HG03103 (cell line): ENCODE measurements around the gene KCNH8.
A peak's percentile ranks its signal among the peaks of the same experiment; 100 is the strongest.

Experiments
- ATAC-seq: cut with Tn5 transposase; IDR thresholded peaks from one replicate; pipeline ENCODE4 v1.9.1; 2021; ENCODE audit warnings: low read depth; ENCODE audit not compliant: unreplicated experiment

KCNH8 gene

GRCh38 chr3:19467761-19468160, 319.5 kb downstream of the KCNH8 start:
- no peak for ATAC-seq

GRCh38 chr3:19471138-19471537, 322.8 kb downstream of the KCNH8 start:
- ATAC-seq = no peak

GRCh38 chr3:19473971-19474580, 325.8 kb downstream of the KCNH8 start:
- no peak for ATAC-seq

DNA sequence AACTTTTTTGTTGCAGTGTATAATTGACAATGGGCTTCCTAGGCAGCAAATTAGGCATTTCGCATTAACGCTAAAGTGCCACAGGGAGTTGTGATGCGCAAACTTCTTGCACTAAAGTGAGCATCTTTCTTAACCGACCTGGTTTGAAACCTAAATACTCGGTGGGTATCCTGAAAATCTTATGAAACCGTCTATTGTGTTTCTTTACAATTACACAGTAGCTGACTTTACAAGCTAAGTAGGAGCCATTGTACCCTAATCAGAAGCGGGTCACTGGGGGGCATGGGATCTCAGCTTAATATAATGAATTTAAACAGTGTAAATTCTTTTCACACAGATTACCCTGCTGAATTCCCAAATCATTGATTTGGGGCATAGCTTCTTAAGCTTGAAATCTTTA, 328.0 kb downstream of the KCNH8 start:
- no peak for ATAC-seq

DNA sequence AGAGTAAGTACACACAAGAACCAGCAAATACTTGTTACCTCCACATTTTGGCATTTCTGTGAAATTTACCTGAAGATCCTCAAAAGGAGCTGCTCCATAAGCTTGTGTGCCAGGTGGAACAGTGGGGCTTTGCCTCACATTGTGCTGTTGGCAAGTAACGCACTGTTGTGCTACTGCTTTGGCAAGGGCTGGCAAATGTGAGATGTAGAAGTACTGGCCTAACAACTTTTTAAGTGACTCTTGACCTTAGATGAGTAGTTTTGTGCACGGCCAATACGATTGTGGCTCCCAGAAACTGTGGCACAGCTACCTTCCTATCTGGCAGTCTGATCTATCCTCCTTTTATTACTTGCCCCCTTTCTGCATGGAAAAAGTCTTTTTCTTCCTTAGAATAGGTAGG, 337.0 kb downstream of the KCNH8 start:
- no peak for ATAC-seq

DNA sequence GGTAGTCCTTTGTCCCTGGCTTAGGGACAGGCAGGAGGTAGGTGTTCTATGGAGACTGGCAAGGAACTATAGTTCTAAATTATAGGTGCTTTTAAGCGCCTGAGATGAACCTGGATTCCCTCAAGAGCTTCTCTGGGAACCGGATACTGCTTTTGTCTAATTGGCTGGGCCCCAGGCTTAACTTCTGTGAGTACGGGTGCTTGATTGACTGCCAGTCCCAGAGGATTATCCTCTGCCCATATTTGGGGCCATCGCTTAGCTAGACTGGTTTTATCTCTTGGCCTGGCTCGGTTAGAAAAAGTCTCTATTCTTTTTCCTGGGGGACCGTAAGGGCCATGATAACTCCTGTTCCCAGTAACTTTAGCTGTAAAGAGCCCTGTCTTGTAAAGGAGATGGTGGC, 339.1 kb downstream of the KCNH8 start:
- ATAC-seq = no peak

DNA sequence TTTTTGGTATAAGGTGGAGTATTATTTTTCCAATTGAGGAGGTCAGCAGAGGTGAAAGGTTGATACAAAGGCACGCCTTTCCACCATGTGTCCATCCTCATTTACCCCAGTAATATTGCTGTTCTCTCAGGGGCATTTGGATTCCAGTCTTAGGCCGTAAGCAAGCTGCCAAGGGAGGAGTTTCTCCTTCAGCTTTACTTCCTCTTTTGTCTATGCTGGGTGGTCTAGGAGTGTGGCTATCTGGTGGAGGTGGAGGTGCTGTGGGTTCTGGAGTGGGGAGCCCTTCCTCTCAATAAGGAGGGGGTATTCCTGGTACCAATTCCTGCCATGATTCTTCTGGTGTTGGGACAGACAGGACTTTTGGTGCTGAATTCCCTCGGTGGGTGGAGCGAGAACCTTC, 340.6 kb downstream of the KCNH8 start:
- ATAC-seq = no peak

GRCh38 chr3:19489936-19490335, 341.6 kb downstream of the KCNH8 start:
- no peak for ATAC-seq

DNA sequence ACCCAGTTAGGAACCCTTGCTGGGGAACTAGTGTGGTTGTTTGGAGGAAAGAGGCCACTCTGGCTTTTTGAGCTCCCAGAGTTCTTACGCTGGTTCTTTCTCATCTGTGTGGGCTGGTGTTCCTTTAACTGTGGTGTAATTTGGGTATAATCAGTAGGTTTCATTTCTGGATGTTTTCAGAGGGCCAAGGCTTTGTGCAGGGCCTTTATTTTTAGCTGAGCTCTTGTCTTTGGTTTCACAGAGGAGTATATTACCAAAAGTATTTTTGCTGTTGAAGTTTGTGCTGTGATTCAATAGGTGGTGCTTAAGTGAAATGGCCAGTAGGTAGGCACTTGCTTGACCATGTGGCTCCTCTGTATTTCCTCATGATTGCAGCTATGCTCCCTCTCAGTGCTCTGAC, 357.9 kb downstream of the KCNH8 start:
- ATAC-seq = no peak

DNA sequence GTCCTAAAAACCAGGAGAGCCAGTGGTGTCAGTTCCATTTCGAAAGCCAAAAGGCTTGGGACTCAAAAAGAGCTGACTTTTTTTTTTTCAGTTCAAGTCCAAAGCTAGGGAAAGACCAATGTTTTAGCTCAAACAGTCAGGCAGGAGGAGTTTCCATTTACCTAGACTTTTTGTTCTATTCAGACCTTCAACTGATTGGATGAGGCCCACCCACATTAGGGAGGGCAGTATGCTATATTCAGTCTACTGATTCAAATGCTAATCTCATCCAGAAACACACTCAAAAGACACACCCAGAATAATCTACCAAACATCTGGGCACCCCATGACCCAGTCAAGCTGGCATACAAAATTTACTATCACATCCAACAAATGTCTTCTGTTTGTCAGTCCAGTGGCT, 374.0 kb downstream of the KCNH8 start:
- no peak for ATAC-seq

GRCh38 chr3:19526071-19526470, 377.8 kb downstream of the KCNH8 start:
- ATAC-seq = no peak

DNA sequence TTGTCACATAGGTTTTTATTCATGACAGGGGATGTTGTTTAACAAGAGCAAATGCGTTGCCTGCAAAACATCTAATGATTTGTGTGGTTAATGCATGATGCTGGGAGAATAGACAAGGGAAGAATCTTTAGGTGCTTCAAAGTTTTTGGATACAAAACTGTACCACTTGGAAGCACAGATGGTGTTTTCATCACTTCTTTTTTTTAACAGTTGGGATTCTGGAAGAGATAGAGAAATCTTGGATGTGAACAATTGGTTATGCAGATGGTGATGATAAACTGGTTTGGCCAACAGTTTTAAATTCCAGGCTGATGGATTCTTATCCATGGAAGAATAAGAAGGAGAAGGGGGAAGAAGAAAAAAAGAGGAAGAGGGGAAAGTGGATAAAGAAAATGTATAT, 379.4 kb downstream of the KCNH8 start:
- ATAC-seq = no peak

DNA sequence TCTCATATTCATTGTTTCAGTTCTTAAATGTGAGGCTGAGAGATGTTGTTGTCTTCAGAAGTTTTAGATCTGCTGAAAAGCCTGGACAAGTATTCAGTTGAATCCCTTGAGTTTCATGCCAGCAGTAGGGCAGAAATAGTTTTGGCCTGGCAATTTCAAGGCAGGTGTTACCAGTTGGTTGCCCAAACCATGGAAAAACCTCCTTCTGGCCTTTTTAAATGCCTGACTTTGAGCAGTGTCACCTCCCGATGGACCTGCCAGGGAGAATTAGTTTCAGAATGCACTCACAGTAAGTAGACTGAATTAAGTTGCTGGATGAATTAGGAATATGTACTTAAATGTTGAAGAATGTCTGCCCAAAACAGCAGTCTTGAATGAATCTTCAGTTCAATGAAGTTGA, 383.1 kb downstream of the KCNH8 start:
- no peak for ATAC-seq

DNA sequence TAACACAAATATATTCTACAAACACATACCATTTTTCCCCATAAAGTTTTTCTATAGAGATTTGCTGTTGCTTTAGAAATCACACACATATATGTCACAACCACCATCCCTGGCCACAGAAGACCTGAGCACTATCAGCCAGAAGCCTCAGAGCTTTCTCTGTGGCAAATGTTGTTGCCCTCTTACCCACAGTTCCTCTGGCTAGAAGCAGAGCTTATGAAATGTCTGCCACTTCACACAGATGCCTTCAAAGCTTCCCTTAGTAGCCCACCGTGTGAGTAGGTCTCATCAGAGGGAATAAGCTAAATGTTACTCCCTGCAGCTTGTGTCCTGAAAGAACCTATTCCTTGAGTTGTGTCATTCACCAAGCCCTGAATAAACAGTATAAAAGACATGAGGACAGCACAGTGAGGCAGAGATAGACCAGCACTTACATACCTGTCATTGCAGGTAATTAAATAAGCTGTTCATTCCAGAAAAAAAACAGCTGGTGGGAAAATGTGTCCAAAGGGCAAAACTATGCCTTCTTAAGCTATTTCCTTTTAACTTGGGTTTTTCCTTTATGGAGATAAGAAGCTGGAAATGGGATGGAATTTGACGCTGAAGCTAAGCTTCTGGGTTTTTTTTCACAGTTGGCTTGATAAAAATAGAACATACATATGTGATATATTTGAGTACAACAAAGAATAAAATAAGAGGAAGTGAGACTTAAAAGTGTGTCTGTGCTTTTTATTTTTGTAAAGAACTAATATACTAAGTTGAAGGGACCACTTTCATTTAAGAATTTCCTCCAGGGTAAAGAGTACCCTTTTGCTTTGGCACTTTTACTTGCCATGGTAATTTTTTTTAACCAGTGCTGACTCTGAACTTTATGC, 391.4 kb downstream of the KCNH8 start:
- ATAC-seq = peak; percentile 59

DNA sequence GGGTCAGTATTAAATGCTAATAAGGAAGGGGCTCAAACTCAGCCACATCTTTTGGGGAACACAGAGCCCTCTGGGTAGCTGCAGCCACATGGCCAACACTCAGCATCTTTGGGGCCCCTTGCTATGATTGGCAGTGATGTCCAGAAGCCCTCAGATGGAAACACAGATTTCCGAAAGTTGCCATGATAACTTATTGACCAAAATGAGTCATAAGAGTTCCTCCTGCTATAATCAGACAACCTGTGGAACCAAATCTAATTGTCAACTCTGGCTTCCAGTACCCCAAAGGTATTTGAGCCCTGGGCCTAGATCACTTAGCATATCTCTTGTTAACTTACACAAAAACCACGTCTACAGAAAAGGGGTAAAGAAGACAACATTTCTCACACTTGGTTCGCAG, 392.2 kb downstream of the KCNH8 start:
- ATAC-seq = peak; percentile 20

- no peak for ATAC-seq
These were observed 393.0 kb downstream of the KCNH8 start for GRCh38 chr3:19541284-19541683.

DNA sequence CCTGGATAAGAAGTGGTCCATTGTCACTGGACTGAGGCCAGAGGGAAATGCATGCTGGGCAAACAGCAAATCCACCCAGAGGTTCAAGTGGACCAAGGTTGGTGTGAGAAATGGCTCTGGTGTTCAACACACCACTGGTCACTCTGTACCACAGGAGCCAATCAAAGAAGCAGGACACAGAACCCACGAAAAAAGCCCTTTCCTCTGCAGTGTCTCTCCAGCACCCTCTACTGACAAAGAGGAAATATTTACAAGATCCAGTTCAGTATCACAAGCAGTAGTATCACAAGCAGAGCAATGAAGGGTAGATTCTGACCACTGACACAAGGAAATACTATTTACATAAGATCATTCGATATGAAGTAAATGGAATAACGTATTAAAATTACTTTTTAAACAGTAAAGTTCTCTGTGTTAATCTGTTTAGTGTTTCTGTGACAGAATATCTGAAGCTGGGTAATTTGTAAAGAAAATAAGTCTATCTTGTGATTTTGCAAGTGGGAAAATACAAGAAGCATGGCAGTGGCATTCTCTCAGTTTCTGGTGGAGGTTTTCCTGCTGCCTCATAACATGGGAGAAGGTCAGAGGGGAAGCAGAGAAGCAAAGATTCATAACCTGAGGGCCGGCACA, 395.0 kb downstream of the KCNH8 start:
- peak; percentile 34 for ATAC-seq

DNA sequence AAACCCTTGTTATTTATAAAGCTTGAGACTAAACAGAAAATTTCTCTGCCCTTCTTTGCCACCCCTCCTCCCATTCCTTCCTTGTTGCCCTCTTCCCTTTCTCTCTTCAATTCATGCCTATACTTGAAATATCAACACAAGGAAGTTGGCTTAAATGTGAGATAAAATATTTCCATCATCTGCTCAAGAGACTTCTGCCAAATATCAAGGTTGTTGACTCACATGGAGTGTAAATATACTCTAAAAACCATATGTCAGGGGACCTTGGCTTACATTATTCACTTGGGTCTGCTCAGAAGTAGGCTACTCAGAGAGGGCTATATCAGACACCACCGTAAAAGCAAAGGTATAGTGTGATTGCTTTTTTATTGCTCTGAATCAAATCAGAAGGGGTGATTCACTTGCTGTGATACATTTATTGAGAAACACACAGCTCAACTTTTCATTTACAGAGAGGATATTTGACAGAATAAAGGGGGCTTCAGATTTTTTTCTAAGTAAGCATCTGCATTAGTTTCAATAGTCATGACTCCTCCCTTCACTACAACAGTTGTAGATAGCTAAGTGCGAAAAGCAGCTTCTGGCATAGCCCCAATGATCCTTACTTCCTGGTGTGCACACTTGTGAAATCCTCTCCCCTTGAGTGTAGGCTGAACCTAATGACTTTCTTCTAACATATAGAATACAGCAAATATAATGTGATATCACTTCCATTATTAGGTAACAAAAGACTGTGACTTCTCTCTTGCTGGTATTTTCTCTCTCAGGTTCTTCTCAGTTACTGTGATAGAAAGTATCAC, 399.6 kb downstream of the KCNH8 start:
- no peak for ATAC-seq

DNA sequence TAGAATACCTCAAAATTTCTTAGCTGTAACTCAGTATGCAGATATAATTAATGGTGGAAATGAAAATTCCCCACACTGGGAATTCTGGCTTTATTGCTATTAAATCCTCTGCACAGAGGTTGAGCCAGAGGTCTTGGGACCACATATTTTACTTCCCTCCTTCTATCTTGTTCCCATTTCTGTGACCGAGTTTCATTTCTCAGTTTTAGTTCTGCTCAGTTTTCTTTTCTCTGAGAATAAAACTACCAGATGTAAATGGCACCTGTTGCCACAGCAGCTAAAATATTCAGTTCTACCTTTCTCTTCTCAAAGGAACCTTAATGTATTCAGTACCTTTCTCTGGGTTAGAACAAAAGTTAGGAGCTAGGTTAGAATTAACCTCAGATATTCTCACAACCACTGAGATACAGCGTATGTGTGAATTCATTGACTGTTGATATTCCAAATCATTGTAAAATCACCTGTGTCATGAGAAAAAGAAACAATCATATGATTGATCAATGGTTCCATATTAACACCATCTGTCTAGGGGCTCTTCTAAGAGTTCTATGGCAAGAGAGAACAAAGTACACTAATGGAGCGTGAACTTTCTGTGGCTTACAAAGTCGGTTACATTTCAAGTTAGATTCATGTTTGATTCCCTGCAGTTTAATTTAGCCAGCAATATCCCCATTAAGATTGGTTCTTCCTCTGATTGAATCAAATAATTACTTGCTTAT, 411.6 kb downstream of the KCNH8 start:
- peak; percentile 95 for ATAC-seq

DNA sequence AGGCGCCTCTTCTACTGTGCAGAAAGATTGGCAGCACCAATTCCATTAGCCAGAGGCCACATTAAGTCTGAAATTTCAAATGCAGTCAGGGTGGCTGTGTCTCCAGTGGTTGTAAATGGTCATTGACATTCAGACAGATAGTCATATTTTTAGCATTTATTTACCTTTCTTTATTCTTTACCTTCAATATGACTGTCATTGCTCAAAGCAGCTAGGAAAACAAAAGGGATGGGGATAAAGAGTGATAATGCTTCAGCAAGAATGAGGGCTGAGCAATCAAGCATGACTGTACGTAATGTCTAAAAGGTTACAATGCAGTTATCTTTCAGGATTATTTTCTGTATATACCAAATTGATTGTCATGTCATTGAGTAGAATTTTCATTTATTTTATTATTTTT, 425.3 kb downstream of the KCNH8 start:
- ATAC-seq = no peak
